NOMO-1 treated with DMSO at 0.1 percent for 48 hours (cell line): Measurements from ENCODE around the gene NACA2.
"Not testable (repeated sequence)": the region's sequence is repeated elsewhere in the genome, so short reads cannot be mapped to it uniquely, and the experiment has no call there.

Source experiments
- DNase-seq: peaks from one replicate; lab custom pipeline; 2025; ENCODE audit not compliant: unreplicated experiment; lab: John Stamatoyannopoulos, UW

Gene NACA2

GRCh38 chr17:61591018-61591417 is at the start of gene NACA2:
Gene NACA2, minus strand, starts transcription at chr17:61591219. Its CDS starts 39 bp downstream, at chr17:61591180.
- DNase-seq: no peak

GRCh38 chr17:61639818-61640217 is 48.8 kb upstream of the NACA2 start:
- no peak for DNase-seq

GRCh38 chr17:61638087-61638486 is 47.1 kb upstream of the NACA2 start:
- DNase-seq: no peak

- DNase-seq: peak; percentile 27
These were observed 45.0 kb upstream of the NACA2 start for GRCh38 chr17:61635913-61636432.

GRCh38 chr17:61634942-61635538 is 44.0 kb upstream of the NACA2 start:
- no peak for DNase-seq

- no peak for DNase-seq
These were observed 43.1 kb upstream of the NACA2 start for GRCh38 chr17:61634011-61634539.

GRCh38 chr17:61632826-61633225 is 41.8 kb upstream of the NACA2 start:
- no peak for DNase-seq

GRCh38 chr17:61631800-61632199 is 40.8 kb upstream of the NACA2 start:
- DNase-seq: no peak

- not testable (repeated sequence) for DNase-seq
These were observed 37.1 kb upstream of the NACA2 start for GRCh38 chr17:61628158-61628557.

GRCh38 chr17:61627658-61628057 is 36.6 kb upstream of the NACA2 start:
- DNase-seq: no peak

GRCh38 chr17:61627125-61627524 is 36.1 kb upstream of the NACA2 start:
- DNase-seq: no peak

GRCh38 chr17:61625564-61625963 is 34.5 kb upstream of the NACA2 start:
- no peak for DNase-seq

- DNase-seq: no peak
These were observed 33.9 kb upstream of the NACA2 start for GRCh38 chr17:61624951-61625350.

GRCh38 chr17:61621317-61621716 is 30.3 kb upstream of the NACA2 start:
- DNase-seq: no peak

GRCh38 chr17:61619953-61620352 is 28.9 kb upstream of the NACA2 start:
- DNase-seq: no peak

GRCh38 chr17:61619493-61619892 is 28.5 kb upstream of the NACA2 start:
- DNase-seq: no peak

GRCh38 chr17:61618950-61619349 is 27.9 kb upstream of the NACA2 start:
- no peak for DNase-seq

- no peak for DNase-seq
These were observed 26.3 kb upstream of the NACA2 start for GRCh38 chr17:61617330-61617729.

- DNase-seq: no peak
These were observed 25.8 kb upstream of the NACA2 start for GRCh38 chr17:61616783-61617182.

GRCh38 chr17:61614219-61614618 is 23.2 kb upstream of the NACA2 start:
- no peak for DNase-seq

GRCh38 chr17:61611323-61611722 is 20.3 kb upstream of the NACA2 start:
- DNase-seq: no peak

GRCh38 chr17:61605692-61606091 is 14.7 kb upstream of the NACA2 start:
- no peak for DNase-seq

- no peak for DNase-seq
These were observed 10.3 kb upstream of the NACA2 start for GRCh38 chr17:61601297-61601696.
